ENCODE data around the gene UBQLN3.

GRCh38 chr11:5514841-5515240 lies 5.1 kb upstream of the UBQLN3 start:
- TF ChIP-seq CTCF (IDR thresholded peaks at IDR 0.05) (no peak), POLR2A (IDR thresholded peaks at IDR 0.05; ENCODE audit: low read depth) (no peak), EP300 (IDR thresholded peaks at IDR 0.05) (no peak)
